GM12878 (cell line): ENCODE results near the gene ILF2. TPM values are rescaled to one million over a fixed set of nuclear protein-coding genes. Genes with fewer than 3 reads are reported as not detected.

Source experiments
- ATAC-seq: fragments of 200-7000 bp; cut with Tn5 transposase; 3 replicates; pipeline ENCODE4 v1.9.1; 2020; ENCODE audit warnings: mild to moderate bottlenecking, moderate library complexity
- BruUV-seq: library from RNA; stranded (reverse); fragments of 400-500 nt; replicated peaks from 2 replicates; lab custom pipeline; 2021; lab: Mats Ljungman, UMichigan
- CTCF ChIA-PET: fragments of 300-600 bp; sonication (Branson Sonifier 250); formaldehyde crosslinking; extraction: SDS; loops from one replicate; lab custom pipeline; 2021; ENCODE audit warnings: inconsistent platforms; lab: Yijun Ruan, JAX
- POLR2A ChIA-PET: fragments of 350-600 bp; formaldehyde crosslinking; extraction: SDS; loops from one replicate; lab custom pipeline; 2021; ENCODE audit warnings: inconsistent platforms; lab: Charles Lee
- RAD21 ChIA-PET: fragments of 300-600 bp; sonication (Branson Sonifier 250); formaldehyde crosslinking; loops from one replicate; lab custom pipeline; 2023; ENCODE audit warnings: antibody characterized with exemption; ENCODE audit not compliant: unreplicated experiment; lab: Charles Lee
- SMC1A ChIA-PET: fragments of 300-600 bp; sonication (Branson Sonifier 250); formaldehyde crosslinking; loops from one replicate; lab custom pipeline; 2023; ENCODE audit not compliant: unreplicated experiment, uncharacterized antibody; lab: Charles Lee
- DNase-seq: peaks from one replicate; pipeline ENCODE4 v3.0.0-alpha.2; 2011; ENCODE audit warnings: low read depth, low spot score
- FAIRE-seq: peaks from 3 replicates; lab custom pipeline; 2011; peaks lifted over from hg19 to GRCh38; lab: Jason Lieb, UNC
- H2AFZ ChIP-seq: 2 replicates; pipeline ENCODE4 v1.6.0; 2011; ENCODE audit warnings: low read depth, low read length, control low read depth; ENCODE audit not compliant: control insufficient read depth
- H3K27ac ChIP-seq: 2 replicates; pipeline ENCODE4 v1.5.1; 2011; ENCODE audit warnings: control low read depth; ENCODE audit not compliant: control insufficient read depth, insufficient read depth
- H3K27me3 ChIP-seq, 2 experiments: replicated peaks in 1 of 2; 2 replicates each; pipeline versions ENCODE4 v1.6.0 to v1.6.1; 2011; ENCODE audit warnings: low read length in 1 of 2; ENCODE audit not compliant: control insufficient read depth in 2 of 2, insufficient read depth in 2 of 2
- H3K36me3 ChIP-seq, 2 experiments: 2 replicates each; pipeline ENCODE4 v1.5.1; 2011; ENCODE audit warnings: low read length in 1 of 2; ENCODE audit not compliant: control insufficient read depth in 2 of 2, insufficient read depth in 2 of 2
- H3K4me1 ChIP-seq: 2 replicates; pipeline ENCODE4 v1.6.1; 2011; ENCODE audit warnings: mild to moderate bottlenecking, low read length, moderate library complexity, mixed read lengths; ENCODE audit not compliant: control insufficient read depth, insufficient read depth
- H3K4me2 ChIP-seq: 2 replicates; pipeline ENCODE4 v1.6.0; 2011; ENCODE audit warnings: control low read depth; ENCODE audit not compliant: control insufficient read depth, insufficient read depth
- H3K4me3 ChIP-seq: fragments of 200-600 bp; sonication (generic); 2 replicates; pipeline ENCODE4 v1.5.1; 2016
- H3K79me2 ChIP-seq: 2 replicates; pipeline ENCODE4 v1.6.0; 2011; ENCODE audit warnings: low read length; ENCODE audit not compliant: control insufficient read depth, insufficient read depth
- H3K9ac ChIP-seq: 2 replicates; pipeline ENCODE4 v1.8.0; 2011; ENCODE audit warnings: low read length, control low read depth, mixed read lengths; ENCODE audit not compliant: control insufficient read depth, insufficient read depth
- H3K9me3 ChIP-seq: replicated peaks from 3 replicates; pipeline ENCODE4 v1.5.1; 2011; ENCODE audit warnings: mild to moderate bottlenecking, low read length; ENCODE audit not compliant: control insufficient read depth, insufficient read depth
- H4K20me1 ChIP-seq: 2 replicates; pipeline ENCODE4 v1.6.0; 2011; ENCODE audit not compliant: control insufficient read depth, insufficient read depth
- BACH1 ChIP-seq: fragments of 450-650 bp; IDR thresholded peaks from 2 replicates; pipeline ENCODE4 v1.6.1; 2017; ENCODE audit warnings: mild to moderate bottlenecking, borderline replicate concordance
- CBX3 ChIP-seq: fragments of 200-600 bp; sonication (generic); IDR thresholded peaks from 2 replicates; pipeline ENCODE4 v1.6.1; 2016; ENCODE audit warnings: low read depth, borderline replicate concordance
- CHD4 ChIP-seq: fragments of 200-600 bp; sonication (generic); IDR thresholded peaks from 2 replicates; pipeline ENCODE4 v1.6.1; 2016; ENCODE audit warnings: mild to moderate bottlenecking
- IKZF1 ChIP-seq: fragments of 450-650 bp; conservative IDR thresholded peaks from 2 replicates; pipeline ENCODE4 v1.6.1; 2017; ENCODE audit warnings: antibody characterized with exemption, mild to moderate bottlenecking
- MEF2B ChIP-seq: fragments of 450-650 bp; IDR thresholded peaks from 2 replicates; pipeline ENCODE4 v1.6.1; 2018; ENCODE audit warnings: mild to moderate bottlenecking, moderate library complexity; ENCODE audit not compliant: partially characterized antibody, poor library complexity, severe bottlenecking
- NR2C1 ChIP-seq: fragments of 450-650 bp; IDR thresholded peaks from 2 replicates; pipeline ENCODE4 v1.6.1; 2017; ENCODE audit warnings: antibody characterized with exemption, mild to moderate bottlenecking, moderate library complexity
- PAX5 ChIP-seq: IDR thresholded peaks from 2 replicates; pipeline ENCODE4 v1.6.1; 2011; ENCODE audit warnings: low read depth, low read length, borderline replicate concordance
- POLR2AphosphoS5 ChIP-seq: IDR thresholded peaks from 2 replicates; pipeline ENCODE4 v1.6.1; 2011; ENCODE audit warnings: mild to moderate bottlenecking, low read length, inconsistent platforms
- RFX5 ChIP-seq: IDR thresholded peaks from 2 replicates; pipeline ENCODE4 v1.6.1; 2011; ENCODE audit warnings: low read depth, low read length, improper control_type of control experiment
- SREBF1 ChIP-seq: IDR thresholded peaks from 2 replicates; pipeline ENCODE4 v1.6.1; 2012; ENCODE audit warnings: mild to moderate bottlenecking, low read length
- TARDBP ChIP-seq: IDR thresholded peaks from 2 replicates; pipeline ENCODE4 v1.6.1; 2016; ENCODE audit warnings: borderline replicate concordance
- ZNF217 ChIP-seq: fragments of 450-650 bp; IDR thresholded peaks from 2 replicates; pipeline ENCODE4 v1.6.1; 2017; ENCODE audit warnings: antibody characterized with exemption, mild to moderate bottlenecking
- ZNF24 ChIP-seq: fragments of 450-650 bp; IDR thresholded peaks from 2 replicates; pipeline ENCODE4 v1.6.1; 2017; ENCODE audit warnings: antibody characterized with exemption, mild to moderate bottlenecking
- WGBS: methylation state at CpG from one replicate; pipeline ENCODE4 v1.1.6; 2016; ENCODE audit warnings: low lambda C conversion rate; ENCODE audit not compliant: insufficient replicate concordance, insufficient coverage; ENCODE audit errors: missing lambda C conversion rate; 5-methylcytosine and 5-hydroxymethylcytosine counted together
- in situ Hi-C: fragments of 300-500 bp; cut with MboI; formaldehyde crosslinking; loops from 9 replicates; pipeline ENCODE4 v1.14.3; 2018; ENCODE audit warnings: mixed read lengths
- intact Hi-C: fragments of 100-400 bp; cut with micrococcal nuclease; formaldehyde crosslinking; loops from one replicate; pipeline ENCODE4 v1.14.2; 2022; ENCODE audit not compliant: unreplicated experiment
- polyA plus RNA-seq, 11 experiments: library from polyadenylated mRNA; depleted of rRNA in 4 of 11; unstranded in 6 of 11; stranded (reverse) in 5 of 11; fragments of >200 nt; fragmentation: Nextera tagmentation in 4 of 11; fragmentation: Illumina TruSeq in 1 of 11; extraction: Ambion mirVana in 4 of 11; extraction: Trizol in 1 of 11; gene quantifications; 1 replicate in 1 of 11; 2 replicates in 10 of 11; pipeline versions ENCODE4 v1.2.1 to v1.2.3, GENCODE V29; 2011 to 2016; ENCODE audit warnings: inconsistent platforms in 2 of 11, missing spikeins in 2 of 11, low read depth in 1 of 11
- total RNA-seq, 4 experiments: library from RNA; depleted of rRNA in 3 of 4; stranded (reverse); fragments of >200 nt in 3 of 4; fragmentation: Illumina TruSeq in 1 of 4; extraction: Trizol in 1 of 4; gene quantifications; 2 replicates each; pipeline versions ENCODE4 v1.2.1 to v1.2.3, GENCODE V29; 2013 to 2021
- TF ChIP-seq, protein P1 (sequence below): fragments of 450-650 bp; IDR thresholded peaks from 2 replicates; pipeline ENCODE4 v1.6.1; 2014; ENCODE audit warnings: mild to moderate bottlenecking
- TF ChIP-seq, protein P2 (sequence below): IDR thresholded peaks from 2 replicates; pipeline ENCODE4 v1.6.1; 2012; ENCODE audit warnings: low read length, inconsistent platforms
- TF ChIP-seq, protein P3 (sequence below): IDR thresholded peaks from 2 replicates; pipeline ENCODE4 v1.6.1; 2011; ENCODE audit warnings: mild to moderate bottlenecking, low read depth, low read length, moderate library complexity; ENCODE audit not compliant: insufficient replicate concordance
- TF ChIP-seq, protein P4 (sequence below): fragments of 450-650 bp; formaldehyde crosslinking; IDR thresholded peaks from 2 replicates; pipeline ENCODE4 v1.5.0; 2022; ENCODE audit warnings: mild to moderate bottlenecking, missing genetic modification characterization

The ILF2 gene
- total and polyA plus RNA-seq, 10 of the 15 experiments (the other 5 are each of a cell fraction or from before 2014, with no cell fraction given), result 261 to 520 (median 449) TPM

DNA sequence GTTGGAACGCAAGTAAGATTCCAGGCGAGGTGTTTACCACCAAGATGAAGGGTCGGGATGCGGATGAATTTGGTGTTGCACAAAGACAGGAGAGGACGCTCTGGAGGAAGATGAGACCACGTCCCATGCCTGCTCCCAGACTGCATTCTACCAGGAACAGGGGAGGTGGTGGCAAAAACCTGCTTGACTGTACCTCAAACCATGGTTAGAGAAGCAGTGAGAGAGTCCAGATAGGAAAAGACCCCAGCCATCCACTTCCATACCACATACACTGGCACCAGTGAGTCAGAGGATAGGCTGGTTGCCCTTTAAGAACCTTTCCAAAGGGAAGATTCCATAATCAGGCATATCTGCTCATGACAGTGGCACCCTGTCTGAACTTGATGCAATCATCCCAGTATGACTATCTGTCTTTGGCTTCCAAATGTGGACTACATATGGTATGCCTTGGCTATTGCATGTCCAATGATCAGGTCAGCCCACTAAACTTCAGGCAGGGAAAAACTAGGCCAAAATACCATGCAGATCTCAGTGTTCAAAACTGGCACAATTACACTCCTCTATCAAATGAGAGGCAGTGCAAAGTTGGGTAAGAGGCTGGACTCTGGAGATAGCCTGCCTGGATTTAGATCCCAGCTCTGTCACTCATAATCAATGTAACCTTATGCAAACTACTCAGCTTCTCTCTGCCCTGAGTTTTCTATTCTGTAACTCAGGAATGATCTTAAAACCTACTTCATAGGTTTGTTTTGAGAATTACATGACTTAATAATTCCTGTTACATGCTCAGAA lies 28.3 kb upstream of the ILF2 start:
- 49% methylated on average over 6 of the region's 6 CpGs for WGBS
- POLR2A ChIA-PET, result interaction anchor here (0.6 kb wide), 1 partner anchor 1274 kb away, joined by 4 read pairs; no protein-coding TSS in a partner anchor
- H3K27me3 ChIP-seq, result no peaks in the 10 kb centered on the region
- peaks cover 4% of the 10 kb centered on the region for H3K4me1 ChIP-seq
- no peak overlapping the region; the same call in 1 of the 2 replicates for H2AFZ ChIP-seq
- no peaks in the 10 kb centered on the region for H4K20me1 ChIP-seq
- in situ Hi-C loops, result no loop called here
- H3K4me3 ChIP-seq, result no peak overlapping the region
- no peaks in the 10 kb centered on the region for H3K36me3 ChIP-seq
- no peak overlapping the region for H3K4me2 ChIP-seq
- ATAC-seq (no peak), DNase-seq (no peak), FAIRE-seq (no peak)
- no peaks in the 10 kb centered on the region for H3K9me3 ChIP-seq
- H3K27ac ChIP-seq, result no peak overlapping the region
- RAD21 ChIA-PET, result interaction anchor here (0.7 to 1.0 kb wide), 2 partner anchors 27 to 43 kb away, joined by 3 read pairs; no protein-coding TSS in a partner anchor
- no peak overlapping the region for H3K9ac ChIP-seq
- intact Hi-C loops, result no loop called here
- CTCF ChIA-PET, result no interaction called here
- no peaks in the 10 kb centered on the region for H3K79me2 ChIP-seq
- no TSS peak for BruUV-seq
- SMC1A ChIA-PET, result interaction anchor here (1.2 kb wide), 1 partner anchor 98 kb away, joined by 3 read pairs; no protein-coding TSS in a partner anchor
- no peak for TF ChIP-seq MEF2B
- TF ChIP-seq BACH1, result no peak
- TF ChIP-seq POLR2AphosphoS5, result no peak
- no peak for TF ChIP-seq ZNF24
- TF ChIP-seq SREBF1, result no peak
- TF ChIP-seq ZNF217, result no peak
- TF ChIP-seq NR2C1, result no peak
- TF ChIP-seq, protein P1, sequence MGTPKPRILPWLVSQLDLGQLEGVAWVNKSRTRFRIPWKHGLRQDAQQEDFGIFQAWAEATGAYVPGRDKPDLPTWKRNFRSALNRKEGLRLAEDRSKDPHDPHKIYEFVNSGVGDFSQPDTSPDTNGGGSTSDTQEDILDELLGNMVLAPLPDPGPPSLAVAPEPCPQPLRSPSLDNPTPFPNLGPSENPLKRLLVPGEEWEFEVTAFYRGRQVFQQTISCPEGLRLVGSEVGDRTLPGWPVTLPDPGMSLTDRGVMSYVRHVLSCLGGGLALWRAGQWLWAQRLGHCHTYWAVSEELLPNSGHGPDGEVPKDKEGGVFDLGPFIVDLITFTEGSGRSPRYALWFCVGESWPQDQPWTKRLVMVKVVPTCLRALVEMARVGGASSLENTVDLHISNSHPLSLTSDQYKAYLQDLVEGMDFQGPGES, result no peak
- TF ChIP-seq RFX5, result no peak
- TF ChIP-seq IKZF1, result no peak
- no peak for TF ChIP-seq CHD4
- TF ChIP-seq, protein P2, sequence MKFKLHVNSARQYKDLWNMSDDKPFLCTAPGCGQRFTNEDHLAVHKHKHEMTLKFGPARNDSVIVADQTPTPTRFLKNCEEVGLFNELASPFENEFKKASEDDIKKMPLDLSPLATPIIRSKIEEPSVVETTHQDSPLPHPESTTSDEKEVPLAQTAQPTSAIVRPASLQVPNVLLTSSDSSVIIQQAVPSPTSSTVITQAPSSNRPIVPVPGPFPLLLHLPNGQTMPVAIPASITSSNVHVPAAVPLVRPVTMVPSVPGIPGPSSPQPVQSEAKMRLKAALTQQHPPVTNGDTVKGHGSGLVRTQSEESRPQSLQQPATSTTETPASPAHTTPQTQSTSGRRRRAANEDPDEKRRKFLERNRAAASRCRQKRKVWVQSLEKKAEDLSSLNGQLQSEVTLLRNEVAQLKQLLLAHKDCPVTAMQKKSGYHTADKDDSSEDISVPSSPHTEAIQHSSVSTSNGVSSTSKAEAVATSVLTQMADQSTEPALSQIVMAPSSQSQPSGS, result no peak
- TF ChIP-seq, protein P3, sequence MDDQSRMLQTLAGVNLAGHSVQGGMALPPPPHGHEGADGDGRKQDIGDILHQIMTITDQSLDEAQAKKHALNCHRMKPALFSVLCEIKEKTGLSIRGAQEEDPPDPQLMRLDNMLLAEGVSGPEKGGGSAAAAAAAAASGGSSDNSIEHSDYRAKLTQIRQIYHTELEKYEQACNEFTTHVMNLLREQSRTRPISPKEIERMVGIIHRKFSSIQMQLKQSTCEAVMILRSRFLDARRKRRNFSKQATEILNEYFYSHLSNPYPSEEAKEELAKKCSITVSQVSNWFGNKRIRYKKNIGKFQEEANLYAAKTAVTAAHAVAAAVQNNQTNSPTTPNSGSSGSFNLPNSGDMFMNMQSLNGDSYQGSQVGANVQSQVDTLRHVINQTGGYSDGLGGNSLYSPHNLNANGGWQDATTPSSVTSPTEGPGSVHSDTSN, result no peak
- TF ChIP-seq, protein P4, sequence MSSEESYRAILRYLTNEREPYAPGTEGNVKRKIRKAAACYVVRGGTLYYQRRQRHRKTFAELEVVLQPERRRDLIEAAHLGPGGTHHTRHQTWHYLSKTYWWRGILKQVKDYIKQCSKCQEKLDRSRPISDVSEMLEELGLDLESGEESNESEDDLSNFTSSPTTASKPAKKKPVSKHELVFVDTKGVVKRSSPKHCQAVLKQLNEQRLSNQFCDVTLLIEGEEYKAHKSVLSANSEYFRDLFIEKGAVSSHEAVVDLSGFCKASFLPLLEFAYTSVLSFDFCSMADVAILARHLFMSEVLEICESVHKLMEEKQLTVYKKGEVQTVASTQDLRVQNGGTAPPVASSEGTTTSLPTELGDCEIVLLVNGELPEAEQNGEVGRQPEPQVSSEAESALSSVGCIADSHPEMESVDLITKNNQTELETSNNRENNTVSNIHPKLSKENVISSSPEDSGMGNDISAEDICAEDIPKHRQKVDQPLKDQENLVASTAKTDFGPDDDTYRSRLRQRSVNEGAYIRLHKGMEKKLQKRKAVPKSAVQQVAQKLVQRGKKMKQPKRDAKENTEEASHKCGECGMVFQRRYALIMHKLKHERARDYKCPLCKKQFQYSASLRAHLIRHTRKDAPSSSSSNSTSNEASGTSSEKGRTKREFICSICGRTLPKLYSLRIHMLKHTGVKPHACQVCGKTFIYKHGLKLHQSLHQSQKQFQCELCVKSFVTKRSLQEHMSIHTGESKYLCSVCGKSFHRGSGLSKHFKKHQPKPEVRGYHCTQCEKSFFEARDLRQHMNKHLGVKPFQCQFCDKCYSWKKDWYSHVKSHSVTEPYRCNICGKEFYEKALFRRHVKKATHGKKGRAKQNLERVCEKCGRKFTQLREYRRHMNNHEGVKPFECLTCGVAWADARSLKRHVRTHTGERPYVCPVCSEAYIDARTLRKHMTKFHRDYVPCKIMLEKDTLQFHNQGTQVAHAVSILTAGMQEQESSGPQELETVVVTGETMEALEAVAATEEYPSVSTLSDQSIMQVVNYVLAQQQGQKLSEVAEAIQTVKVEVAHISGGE, result no peak
- no peak for TF ChIP-seq TARDBP
- TF ChIP-seq PAX5, result no peak
- no peak for TF ChIP-seq CBX3
